GM13976 (cell line): ENCODE data around the gene VAT1L.

ENCODE experiments used
- DNase-seq: peaks from one replicate; pipeline ENCODE4 v3.0.0; 2012; ENCODE audit warnings: low spot score
- in situ Hi-C: fragments of 300-500 bp; cut with MboI; formaldehyde crosslinking; loops from one replicate; pipeline ENCODE4 v1.12.0; 2022; ENCODE audit warnings: low sequenced_read_pairs, mixed read lengths, inconsistent platforms; ENCODE audit not compliant: unreplicated experiment
- TF ChIP-seq, protein P1 (sequence below): IDR thresholded peaks from 2 replicates; pipeline ENCODE4 v1.5.1; 2012; ENCODE audit warnings: borderline replicate concordance, mild to moderate bottlenecking; ENCODE audit not compliant: insufficient read depth; ENCODE audit errors: extremely low read depth, missing control alignments, control extremely low read depth

Gene VAT1L

DNA sequence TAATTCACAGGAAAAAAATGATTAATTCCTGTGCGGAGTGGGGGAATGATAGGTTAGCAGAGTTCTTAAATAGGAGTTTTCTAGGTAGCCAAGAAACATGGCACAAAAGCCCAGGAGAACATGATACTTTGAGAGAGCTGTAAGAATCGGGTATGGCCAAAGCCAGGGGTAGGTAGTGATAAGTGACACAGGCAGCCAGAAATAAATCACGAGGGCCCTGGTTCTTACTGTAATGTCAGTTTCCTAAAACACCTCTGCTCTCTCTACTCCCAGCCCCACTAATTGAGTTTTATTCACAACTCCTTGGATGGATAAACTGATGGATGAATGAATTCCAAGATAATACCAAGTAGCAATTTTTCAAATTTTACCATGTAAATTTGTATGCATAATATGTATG is 54.1 kb downstream of the VAT1L start:
- TF ChIP-seq, protein P1, sequence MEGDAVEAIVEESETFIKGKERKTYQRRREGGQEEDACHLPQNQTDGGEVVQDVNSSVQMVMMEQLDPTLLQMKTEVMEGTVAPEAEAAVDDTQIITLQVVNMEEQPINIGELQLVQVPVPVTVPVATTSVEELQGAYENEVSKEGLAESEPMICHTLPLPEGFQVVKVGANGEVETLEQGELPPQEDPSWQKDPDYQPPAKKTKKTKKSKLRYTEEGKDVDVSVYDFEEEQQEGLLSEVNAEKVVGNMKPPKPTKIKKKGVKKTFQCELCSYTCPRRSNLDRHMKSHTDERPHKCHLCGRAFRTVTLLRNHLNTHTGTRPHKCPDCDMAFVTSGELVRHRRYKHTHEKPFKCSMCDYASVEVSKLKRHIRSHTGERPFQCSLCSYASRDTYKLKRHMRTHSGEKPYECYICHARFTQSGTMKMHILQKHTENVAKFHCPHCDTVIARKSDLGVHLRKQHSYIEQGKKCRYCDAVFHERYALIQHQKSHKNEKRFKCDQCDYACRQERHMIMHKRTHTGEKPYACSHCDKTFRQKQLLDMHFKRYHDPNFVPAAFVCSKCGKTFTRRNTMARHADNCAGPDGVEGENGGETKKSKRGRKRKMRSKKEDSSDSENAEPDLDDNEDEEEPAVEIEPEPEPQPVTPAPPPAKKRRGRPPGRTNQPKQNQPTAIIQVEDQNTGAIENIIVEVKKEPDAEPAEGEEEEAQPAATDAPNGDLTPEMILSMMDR: no peak
- no peak for DNase-seq
- in situ Hi-C loops: no loop called here

DNA sequence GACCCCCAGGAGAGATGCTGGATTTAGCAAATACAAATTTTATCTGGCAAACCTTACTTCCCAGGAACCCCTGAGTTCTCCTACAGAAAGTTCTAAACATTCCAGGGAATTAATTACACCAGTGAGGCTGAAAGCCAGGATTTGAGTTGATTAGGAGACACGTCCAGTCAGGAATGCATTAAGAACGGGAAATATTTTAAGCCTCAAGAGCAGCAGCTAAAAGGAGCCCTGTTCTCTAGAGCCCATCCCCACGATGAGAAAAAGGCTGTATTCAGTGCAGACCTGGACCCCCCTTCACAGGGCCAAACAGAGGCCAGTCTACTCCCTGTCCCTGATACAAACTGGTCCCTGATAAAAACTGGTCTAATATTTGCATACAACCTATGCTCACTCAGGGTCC is 55.0 kb downstream of the VAT1L start:
- TF ChIP-seq, protein P1: no peak
- no peak for DNase-seq
- in situ Hi-C loops: no loop called here

DNA sequence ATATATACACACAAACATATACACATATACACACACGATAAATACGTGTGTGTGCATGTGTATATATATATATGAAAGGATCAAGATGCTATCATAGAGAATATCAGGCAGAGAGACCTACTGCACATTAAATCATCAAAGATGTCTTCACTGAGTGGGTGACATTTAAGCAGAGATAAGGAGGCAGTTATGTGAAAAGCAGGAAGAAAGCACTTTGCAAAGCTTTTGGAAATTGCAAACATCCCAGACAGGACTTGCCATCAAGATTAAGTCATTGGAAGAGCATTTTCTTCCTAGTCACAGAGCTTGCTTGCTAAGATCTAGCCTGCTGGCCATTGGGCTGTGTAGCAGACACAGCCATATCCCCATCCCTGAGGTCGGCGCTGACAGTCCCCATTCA is 56.4 kb downstream of the VAT1L start:
- no peak for DNase-seq

DNA sequence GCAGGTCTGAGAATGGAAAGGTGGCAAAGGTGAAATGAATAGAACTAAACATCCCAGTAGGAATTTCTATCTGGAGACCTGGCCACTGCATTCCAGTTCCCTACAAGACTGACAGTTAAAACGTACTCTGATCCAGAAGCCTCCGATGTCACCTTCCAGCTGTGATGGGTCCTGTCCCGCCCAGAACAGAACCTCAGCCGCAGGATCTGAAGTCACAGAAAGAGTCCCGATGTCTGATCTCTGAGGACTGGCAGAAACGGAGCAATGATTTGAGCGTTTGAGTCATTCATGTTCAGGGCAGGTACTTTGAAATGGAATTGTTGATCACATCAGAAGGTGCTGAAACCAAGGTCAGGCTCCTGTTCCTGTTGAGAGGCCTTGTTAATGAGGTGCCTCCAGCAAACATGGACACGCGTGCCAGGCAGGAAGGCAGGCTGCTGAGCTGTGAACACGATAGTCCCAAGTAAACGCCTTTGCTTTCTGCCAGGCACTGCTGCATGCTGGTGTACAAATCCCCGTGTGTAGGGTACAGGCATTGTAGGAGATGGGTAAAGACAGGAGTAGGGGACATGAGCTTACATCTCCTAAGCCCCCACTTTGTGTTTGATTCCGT is 61.4 kb downstream of the VAT1L start:
- no peak for DNase-seq
- in situ Hi-C loops: no loop called here
- TF ChIP-seq, protein P1: no peak

More for the DNA sequence above, 56.4 kb downstream of the VAT1L start:
- in situ Hi-C loops: no loop called here
- TF ChIP-seq, protein P1: no peak

DNA sequence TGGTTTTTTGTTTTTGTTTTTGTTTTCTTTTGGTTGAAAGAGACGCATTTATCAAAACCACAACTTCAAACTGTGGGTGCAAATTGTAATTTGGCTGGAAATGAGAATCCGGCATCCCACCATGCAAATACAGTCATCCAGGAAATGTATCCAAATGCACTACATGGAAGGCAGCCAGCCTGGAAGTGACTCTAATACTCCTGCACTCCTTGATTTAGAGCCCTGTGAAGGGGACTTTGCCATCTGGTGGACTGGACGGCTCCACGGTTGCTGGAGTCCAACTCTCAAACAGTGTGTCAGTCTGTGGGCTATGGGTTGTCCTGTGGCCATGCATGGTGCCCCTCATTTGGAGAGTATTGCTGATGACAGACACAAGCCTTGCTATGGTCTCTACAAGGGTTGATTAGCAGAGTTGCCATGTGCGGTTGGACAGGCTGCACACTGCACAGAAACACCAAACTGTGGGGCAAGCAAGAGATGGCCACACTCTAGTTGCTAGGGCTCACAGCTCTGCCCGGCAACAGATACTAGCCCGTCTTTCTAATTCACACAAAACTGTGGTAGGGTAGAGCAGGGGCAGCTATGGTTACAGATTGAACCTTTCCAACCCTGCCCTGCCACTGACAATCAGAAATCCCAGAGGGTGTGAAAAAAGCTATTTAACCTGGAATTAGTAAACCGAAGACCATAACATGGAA is 62.4 kb downstream of the VAT1L start:
- no peak for DNase-seq
- TF ChIP-seq, protein P1: no peak
- in situ Hi-C loops: no loop called here

DNA sequence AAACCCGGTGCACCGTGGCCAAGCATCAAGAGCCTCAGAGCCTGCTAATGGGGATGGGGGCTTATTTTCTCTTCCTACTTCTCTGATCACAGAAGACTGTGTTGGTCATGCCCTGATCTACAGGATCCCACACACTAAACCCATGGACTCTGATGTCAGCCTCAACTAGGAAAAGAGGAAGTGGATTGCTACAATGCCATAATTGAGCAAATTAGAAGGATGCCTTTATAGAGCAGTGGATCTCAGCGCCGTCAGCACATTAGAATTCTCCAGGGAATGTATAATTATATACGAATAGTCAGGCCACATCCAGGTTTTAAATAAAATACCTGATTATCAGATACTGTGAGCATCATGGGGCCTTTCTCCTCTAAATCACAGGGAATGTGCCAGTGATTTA is 64.8 kb downstream of the VAT1L start:
- no peak for DNase-seq

More for the DNA sequence above, 64.8 kb downstream of the VAT1L start:
- TF ChIP-seq, protein P1: no peak
- in situ Hi-C loops: no loop called here
